Tibial nerve (tissue), 4 donors: ENCODE data around the gene GALNS. TPM values are rescaled to one million over a fixed set of nuclear protein-coding genes. Genes with fewer than 3 reads are reported as not detected.

Experiments
- DNase-seq, 2 donors: peaks; one replicate each; pipeline ENCODE4 v3.0.0-alpha.2; 2019; ENCODE audit warnings: low spot score in 2 of 2
- H3K27ac ChIP-seq, 4 donors: fragments of 200-600 bp; sonication (generic) in 3 of 4; one replicate each; pipeline ENCODE4 v1.5.1; 2017 to 2019; ENCODE audit warnings: mild to moderate bottlenecking in 1 of 4
- H3K27me3 ChIP-seq, 2 donors: fragments of 200-600 bp; sonication (generic) in 1 of 2; one replicate each; pipeline versions ENCODE4 v1.5.1 to v1.6.0; 2017 to 2019
- H3K36me3 ChIP-seq, 3 donors: fragments of 200-600 bp; sonication (generic); one replicate each; pipeline ENCODE4 v1.5.1; 2018 to 2019
- H3K4me1 ChIP-seq, 4 donors: fragments of 200-600 bp; sonication (generic) in 3 of 4; one replicate each; pipeline ENCODE4 v1.5.1; 2017 to 2019
- H3K4me3 ChIP-seq, 4 donors: fragments of 200-600 bp; sonication (generic) in 3 of 4; one replicate each; pipeline ENCODE4 v1.5.1; 2017 to 2019; ENCODE audit warnings: mild to moderate bottlenecking in 1 of 4, moderate library complexity in 1 of 4
- H3K9me3 ChIP-seq, 4 donors: fragments of 200-600 bp; sonication (generic) in 3 of 4; one replicate each; pipeline ENCODE4 v1.5.1; 2017 to 2019
- EP300 ChIP-seq, 2 donors: sonication (generic); formaldehyde crosslinking; IDR thresholded peaks; one replicate each; pipeline ENCODE4 v1.6.1; 2017; ENCODE audit warnings: antibody characterized with exemption in 2 of 2, mild to moderate bottlenecking in 1 of 2
- POLR2A ChIP-seq, 2 donors: fragments of 450-650 bp; IDR thresholded peaks; one replicate each; pipeline ENCODE4 v1.6.1; 2017; ENCODE audit warnings: antibody characterized with exemption in 2 of 2, mild to moderate bottlenecking in 2 of 2, moderate library complexity in 2 of 2
- WGBS, 2 donors: methylation state at CpG; one replicate each; pipeline ENCODE4 v1.1.5; 2018; 5-methylcytosine and 5-hydroxymethylcytosine counted together
- total RNA-seq, 4 donors: library from RNA; depleted of rRNA; stranded (reverse); fragments of >200 nt; gene quantifications; one replicate each; pipeline ENCODE4 v1.1.0, GENCODE V29; 2016
- TF ChIP-seq, protein P1 (sequence below), 5 experiments: fragments of 200-600 bp in 3 of 5; fragments of 450-650 bp in 2 of 5; sonication (generic) in 3 of 5; IDR thresholded peaks; one replicate each; pipeline ENCODE4 v1.5.1; 2016 to 2019; ENCODE audit warnings: antibody characterized with exemption in 5 of 5, mild to moderate bottlenecking in 3 of 5, moderate library complexity in 2 of 5

Gene GALNS
- total RNA-seq, 4 donors from 2014 or later = 15.1 to 80.1 (median 43.2) TPM

DNA sequence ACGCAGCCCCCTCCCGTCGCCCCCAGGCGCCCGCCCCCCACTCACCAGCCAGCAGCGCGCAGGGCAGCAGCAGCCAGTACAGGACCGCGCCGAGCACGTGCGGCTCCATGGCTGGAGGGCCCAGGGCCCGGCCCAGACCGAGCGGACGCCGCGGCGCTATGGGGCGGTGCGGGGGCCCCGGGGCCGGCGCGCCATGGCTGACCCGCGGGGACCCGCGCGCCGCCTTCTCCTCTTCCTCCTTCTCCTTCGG is 72.0 kb downstream of the GALNS start:
- Histone ChIP-seq H3K4me3 (peak overlapping the region; percentile 45 to 90 (median 74)), H3K27ac (peak overlapping the region; percentile 81 to 97 (median 95)), H3K9me3 (no peaks in the 10 kb centered on the region), H3K4me1 (peaks cover 0 to 49% (median 43%) of the 10 kb centered on the region in 4 donors), H3K27me3 (no peaks in the 10 kb centered on the region), H3K36me3 (no peaks in the 10 kb centered on the region)
- no peak for TF ChIP-seq POLR2A (IDR thresholded peaks at IDR 0.05)
- TF ChIP-seq EP300 (IDR thresholded peaks at IDR 0.05) = no peak
- TF ChIP-seq, protein P1, sequence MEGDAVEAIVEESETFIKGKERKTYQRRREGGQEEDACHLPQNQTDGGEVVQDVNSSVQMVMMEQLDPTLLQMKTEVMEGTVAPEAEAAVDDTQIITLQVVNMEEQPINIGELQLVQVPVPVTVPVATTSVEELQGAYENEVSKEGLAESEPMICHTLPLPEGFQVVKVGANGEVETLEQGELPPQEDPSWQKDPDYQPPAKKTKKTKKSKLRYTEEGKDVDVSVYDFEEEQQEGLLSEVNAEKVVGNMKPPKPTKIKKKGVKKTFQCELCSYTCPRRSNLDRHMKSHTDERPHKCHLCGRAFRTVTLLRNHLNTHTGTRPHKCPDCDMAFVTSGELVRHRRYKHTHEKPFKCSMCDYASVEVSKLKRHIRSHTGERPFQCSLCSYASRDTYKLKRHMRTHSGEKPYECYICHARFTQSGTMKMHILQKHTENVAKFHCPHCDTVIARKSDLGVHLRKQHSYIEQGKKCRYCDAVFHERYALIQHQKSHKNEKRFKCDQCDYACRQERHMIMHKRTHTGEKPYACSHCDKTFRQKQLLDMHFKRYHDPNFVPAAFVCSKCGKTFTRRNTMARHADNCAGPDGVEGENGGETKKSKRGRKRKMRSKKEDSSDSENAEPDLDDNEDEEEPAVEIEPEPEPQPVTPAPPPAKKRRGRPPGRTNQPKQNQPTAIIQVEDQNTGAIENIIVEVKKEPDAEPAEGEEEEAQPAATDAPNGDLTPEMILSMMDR (IDR thresholded peaks at IDR 0.05) = no peak
- WGBS, 2 donors = no CpG with 5 or more reads among the region's 32 CpGs
- DNase-seq = no peak

DNA sequence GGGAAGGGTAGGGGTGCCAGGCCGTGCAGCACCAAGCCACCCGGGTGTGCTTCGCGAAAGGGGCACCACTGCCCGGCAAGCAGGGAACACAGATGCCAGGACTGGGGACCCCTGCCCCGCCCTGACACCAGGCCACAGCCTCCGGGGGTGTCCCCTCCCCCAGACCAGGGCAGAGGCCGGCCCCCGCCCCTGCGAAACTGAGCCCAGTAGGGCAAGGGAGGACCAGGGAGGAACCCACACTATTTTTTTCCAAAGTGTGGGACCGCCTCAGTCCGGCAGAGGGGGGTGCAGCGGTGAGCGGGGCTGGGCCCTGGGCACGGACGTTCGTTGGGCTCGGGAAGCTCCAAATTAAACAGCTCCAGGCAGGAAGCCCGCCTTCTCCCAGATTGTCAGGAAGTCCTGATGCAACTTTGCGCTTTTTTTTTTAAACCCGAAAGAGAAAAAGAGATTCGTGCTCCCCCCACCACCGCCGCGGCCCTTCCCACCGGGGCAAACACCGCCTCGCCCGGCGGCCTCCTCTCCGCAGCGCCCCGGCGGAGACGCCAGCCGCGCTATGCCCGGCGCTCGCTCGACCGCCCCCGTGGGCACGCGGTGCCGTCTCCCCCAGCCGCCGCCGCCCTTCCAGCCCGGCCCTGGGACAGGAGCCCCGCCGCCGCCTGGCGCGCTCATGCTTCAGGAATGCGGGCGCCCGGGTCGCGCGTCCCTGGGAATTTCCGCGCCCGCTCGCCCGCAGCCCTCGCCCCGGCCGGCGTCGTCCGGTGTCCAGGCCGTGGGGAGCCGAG is 72.5 kb downstream of the GALNS start:
- H3K4me1 ChIP-seq = peaks cover 0 to 54% (median 49%) of the 10 kb centered on the region in 4 donors
- TF ChIP-seq POLR2A (IDR thresholded peaks at IDR 0.05) = no peak
- TF ChIP-seq, protein P1 (IDR thresholded peaks at IDR 0.05) = peak; percentile 49 to 69 (median 60)
- peak in 1 of 2 donors; percentile 46 for TF ChIP-seq EP300 (IDR thresholded peaks at IDR 0.05)
- H3K4me3 ChIP-seq = peak overlapping the region; percentile 45 to 90 (median 74)
- DNase-seq = peak; percentile 57 to 65
- H3K27ac ChIP-seq = peak overlapping the region; percentile 81 to 97 (median 95)
- no peaks in the 10 kb centered on the region for H3K36me3 ChIP-seq
- WGBS, 2 donors = 0 to 2% methylated on average over 27 to 46 of the region's 74 CpGs
- H3K27me3 ChIP-seq = no peaks in the 10 kb centered on the region
- H3K9me3 ChIP-seq = no peaks in the 10 kb centered on the region

DNA sequence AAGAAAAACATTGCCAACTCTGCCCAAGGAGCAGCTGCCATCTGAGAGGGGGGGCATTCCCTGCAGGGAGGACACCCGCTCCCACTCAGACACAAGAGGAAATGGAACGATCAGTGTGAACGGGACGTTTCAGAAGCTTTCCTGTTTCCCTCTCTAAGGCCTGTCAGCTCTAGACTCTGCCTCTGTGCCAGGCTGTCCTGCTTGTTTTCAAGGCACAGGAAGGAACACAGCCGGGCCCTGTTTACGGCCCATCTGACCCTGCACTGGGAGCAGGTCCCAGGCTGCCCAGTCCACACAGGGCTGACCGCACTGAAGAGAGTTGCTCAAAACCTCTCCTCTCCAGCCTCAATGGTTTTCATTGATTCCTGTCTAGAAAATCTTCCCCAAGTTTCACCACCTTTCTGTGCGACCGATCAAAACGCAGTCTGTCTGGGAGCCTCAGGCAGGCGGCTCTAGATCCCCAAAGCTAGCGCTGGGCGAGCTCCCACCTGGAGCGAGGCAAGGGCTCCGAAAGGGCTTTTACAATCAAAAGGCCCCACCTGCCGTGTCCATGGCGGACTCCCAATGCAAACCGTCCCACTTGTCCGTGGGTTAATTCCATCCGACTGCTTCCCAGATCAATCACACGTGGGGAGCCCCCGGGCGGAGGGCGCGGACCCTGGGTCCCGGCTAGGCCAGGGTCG is 73.2 kb downstream of the GALNS start:
- H3K27ac ChIP-seq = peak overlapping the region; percentile 81 to 97 (median 95)
- H3K4me3 ChIP-seq = peak overlapping the region; percentile 44 to 90 (median 74)
- TF ChIP-seq POLR2A (IDR thresholded peaks at IDR 0.05) (peak in 1 of 2 donors; percentile 31), EP300 (IDR thresholded peaks at IDR 0.05) (peak; percentile 49 to 82)
- TF ChIP-seq, protein P1 (IDR thresholded peaks at IDR 0.05) = no peak
- peaks cover 0 to 61% (median 54%) of the 10 kb centered on the region in 4 donors for H3K4me1 ChIP-seq
- no peaks in the 10 kb centered on the region for H3K27me3 ChIP-seq
- H3K9me3 ChIP-seq = no peaks in the 10 kb centered on the region
- H3K36me3 ChIP-seq = no peaks in the 10 kb centered on the region
- WGBS, 2 donors = 22 to 32% methylated on average over 16 to 17 of the region's 27 CpGs
- DNase-seq = peak in 1 of 2 donors; percentile 53

DNA sequence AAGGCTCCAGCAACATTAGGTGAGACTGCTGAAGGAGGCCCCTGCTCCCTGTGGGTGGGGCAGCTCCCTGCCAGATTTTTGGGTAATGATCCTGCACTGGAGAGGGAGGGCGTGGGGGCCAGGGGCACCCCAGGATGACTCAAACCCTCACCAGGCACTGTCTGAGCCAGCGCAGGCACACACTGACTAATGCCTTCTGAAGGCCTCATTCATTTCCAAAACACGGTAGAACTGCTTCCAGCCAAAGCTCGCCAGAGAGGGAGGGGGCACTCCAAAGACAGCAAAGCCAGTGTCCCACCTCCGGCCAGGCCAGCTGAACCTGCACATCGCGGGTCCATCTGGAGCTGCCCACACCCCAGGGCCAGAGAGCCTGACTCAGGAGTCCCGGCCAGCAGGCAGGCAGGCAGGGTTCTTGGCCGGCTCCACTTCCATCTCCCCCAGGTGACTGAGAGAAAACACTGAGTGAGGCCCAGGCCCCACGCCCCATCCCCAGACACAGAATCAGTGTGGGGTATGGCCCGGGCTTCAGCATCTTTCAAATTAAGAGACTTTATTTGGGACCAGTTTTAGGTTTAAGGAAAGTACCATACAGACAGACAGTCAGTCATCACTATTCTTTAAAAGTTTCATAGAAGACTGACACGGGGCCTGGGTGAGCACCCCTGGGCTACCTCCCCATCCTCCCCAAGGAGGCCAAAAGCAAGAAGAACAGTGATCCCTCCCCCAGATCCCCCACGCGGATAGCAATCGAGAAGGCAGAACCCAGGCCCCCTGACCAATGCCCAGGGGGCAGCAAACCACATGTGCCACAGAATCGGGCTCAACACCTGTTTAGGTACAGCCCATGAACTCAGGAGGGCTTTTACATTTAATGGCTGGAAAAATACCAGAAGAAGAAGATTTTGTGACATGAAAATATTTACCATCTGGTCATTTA is 74.0 kb downstream of the GALNS start:
- Histone ChIP-seq H3K36me3 (no peaks in the 10 kb centered on the region), H3K4me3 (peak overlapping the region in 1 of 4 donors; percentile 90), H3K27ac (peak overlapping the region; percentile 81 to 97 (median 95)), H3K27me3 (no peaks in the 10 kb centered on the region), H3K9me3 (no peaks in the 10 kb centered on the region), H3K4me1 (peaks cover 0 to 70% (median 55%) of the 10 kb centered on the region in 4 donors)
- TF ChIP-seq, protein P1 (IDR thresholded peaks at IDR 0.05) = no peak
- TF ChIP-seq POLR2A (IDR thresholded peaks at IDR 0.05) (no peak), EP300 (IDR thresholded peaks at IDR 0.05) (no peak)
- no peak for DNase-seq
- WGBS, 2 donors = 34 to 39% methylated on average over 11 to 16 of the region's 16 CpGs
